GM19043 (cell line): ENCODE data around the gene MBOAT2.
"Not testable (repeated sequence)": the region's sequence is repeated elsewhere in the genome, so short reads cannot be mapped to it uniquely, and the experiment has no call there.

ENCODE experiments used
- ATAC-seq: cut with Tn5 transposase; IDR thresholded peaks from one replicate; pipeline ENCODE4 v1.9.1; 2021; ENCODE audit warnings: low read depth; ENCODE audit not compliant: unreplicated experiment

MBOAT2 gene

DNA sequence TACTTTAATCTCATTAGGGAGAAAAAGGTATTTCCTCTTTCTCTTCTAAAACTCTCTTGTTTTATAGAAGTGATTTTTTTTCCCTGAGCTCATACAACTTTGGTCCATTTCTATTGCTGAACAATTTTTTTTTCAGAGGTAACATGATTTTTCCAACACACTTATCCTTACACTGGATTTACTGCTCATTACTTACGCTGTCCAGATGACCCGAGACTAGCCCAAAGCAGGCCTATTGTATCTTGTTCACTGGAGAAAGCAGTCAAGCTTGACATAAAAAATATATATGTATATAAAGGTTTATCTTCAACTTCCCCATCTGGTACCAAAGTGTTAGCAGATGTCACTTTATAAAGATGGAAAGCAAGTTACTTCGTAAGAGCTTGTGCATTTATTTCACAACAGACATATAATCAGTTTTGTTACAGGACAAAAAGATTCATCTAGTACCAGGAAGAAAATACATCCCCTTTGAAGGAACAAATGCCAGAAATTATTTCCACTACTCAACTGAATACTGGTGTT, 95.7 kb downstream of the MBOAT2 start:
- ATAC-seq: no peak

DNA sequence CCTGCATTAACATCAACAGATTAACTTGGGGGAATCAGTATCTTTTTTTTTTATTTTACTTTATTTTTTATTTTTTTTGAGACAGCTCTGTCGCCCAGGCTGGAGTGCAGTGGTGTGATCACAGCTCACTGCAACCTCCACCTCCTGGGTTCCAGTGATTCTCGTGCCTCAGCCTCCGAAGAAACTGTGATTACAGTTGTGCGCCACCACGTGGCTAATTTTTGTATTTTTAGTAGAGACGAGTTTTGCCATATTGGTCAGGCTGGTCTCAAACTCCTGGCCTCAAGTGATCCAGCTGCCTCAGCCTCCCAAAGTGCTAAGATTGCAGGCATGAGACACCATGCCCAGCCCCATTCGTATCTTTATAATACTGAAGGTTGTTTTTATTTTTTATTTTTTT, 99.6 kb downstream of the MBOAT2 start:
- ATAC-seq: not testable (repeated sequence)

DNA sequence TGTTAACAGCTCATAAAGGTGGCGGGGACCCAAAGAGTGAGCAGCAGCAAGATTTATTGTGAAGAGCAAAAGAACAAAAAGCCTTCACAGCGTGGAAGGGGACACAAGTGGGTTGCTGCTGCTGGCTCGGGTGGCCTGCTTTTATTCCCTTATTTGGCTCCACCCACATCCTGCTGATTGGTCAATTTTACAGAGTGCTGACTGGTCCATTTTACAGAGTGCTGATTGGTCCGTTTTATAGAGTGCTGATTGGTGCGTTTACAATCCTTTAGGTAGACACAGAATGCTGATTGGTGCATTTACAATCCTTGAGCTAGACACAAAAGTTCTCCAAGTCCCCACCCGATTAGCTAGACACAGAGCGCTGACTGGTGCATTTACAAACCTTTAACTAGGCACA, 100.7 kb downstream of the MBOAT2 start:
- not testable (repeated sequence) for ATAC-seq

GRCh38 chr2:8897206-8897605, 106.3 kb downstream of the MBOAT2 start:
- not testable (repeated sequence) for ATAC-seq

- not testable (repeated sequence) for ATAC-seq
Observed at GRCh38 chr2:8896671-8897070, 106.8 kb downstream of the MBOAT2 start.

DNA sequence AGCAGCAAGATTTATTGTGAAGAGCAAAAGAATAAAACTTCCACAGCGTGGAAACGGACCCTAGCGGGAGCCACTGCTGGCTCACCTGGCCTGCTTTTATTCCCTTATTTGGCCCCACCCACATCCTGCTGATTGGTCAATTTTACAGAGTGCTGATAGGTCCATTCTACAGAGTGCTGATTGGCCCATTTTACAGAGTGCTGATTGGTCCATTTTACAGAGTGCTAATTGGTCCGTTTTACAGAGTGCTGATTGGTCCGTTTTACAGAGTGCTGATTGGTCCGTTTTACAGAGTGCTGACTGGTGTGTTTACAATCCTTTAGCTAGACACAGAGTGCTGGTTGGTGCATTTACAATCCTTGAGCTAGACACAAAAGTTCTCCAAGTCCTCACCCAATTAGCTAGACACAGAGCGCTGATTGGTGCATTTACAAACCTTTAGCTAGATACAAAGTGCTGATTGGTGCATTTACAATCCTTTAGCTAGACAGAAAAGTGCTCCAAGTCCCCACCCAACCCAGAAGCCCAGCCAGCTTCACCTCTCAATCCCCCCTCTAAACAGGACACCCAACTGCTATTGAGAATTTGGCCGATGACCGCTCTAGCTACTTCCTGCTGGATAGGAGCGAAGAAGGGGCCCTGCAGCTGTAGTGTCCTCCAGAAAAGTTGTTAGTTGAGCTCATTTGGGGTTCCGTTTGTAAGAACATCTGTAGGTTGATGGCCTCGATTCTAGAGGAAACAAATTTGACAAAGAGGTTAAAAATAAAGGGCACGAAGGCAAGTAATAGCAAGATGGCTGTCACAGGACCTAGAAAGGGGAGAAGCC, 108.2 kb downstream of the MBOAT2 start:
- not testable (repeated sequence) for ATAC-seq

DNA sequence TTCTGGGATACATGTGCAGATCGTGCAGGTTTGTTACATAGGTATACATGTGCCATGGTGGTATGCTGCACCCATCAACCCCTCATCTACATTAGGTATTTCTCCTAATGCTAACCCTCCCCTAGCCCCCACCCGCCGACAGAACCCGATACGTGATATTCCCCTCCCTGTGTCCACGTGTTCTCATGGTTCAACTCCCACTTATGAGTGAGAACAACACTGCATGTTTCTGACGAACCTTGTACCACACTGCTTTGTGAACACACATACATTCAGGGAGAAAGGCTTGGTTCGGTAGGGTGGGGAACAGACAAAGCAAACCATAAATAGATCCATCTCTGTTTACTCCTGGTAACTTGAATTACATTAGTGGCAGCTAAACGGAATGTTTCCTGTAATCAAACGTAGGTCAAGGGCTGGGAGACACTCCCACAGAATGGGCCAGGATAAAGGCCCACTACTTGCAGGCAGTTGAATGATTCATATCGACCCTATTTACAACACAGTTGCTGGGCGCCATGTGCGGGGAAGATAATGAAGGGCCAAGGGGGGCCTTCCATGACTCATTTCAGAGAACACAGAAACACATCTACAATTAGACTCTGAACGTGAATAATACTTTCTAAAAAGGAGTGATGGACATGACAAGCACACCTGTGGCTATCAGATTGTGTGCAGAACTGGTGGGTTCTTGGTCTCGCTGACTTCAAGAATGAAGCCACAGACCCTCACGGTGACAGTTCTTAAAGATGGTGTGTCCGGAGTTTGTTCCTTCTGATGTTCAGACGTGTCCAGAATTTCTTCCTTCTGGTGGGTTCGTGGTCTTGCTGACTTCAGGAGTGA, 109.3 kb downstream of the MBOAT2 start:
- no peak for ATAC-seq

DNA sequence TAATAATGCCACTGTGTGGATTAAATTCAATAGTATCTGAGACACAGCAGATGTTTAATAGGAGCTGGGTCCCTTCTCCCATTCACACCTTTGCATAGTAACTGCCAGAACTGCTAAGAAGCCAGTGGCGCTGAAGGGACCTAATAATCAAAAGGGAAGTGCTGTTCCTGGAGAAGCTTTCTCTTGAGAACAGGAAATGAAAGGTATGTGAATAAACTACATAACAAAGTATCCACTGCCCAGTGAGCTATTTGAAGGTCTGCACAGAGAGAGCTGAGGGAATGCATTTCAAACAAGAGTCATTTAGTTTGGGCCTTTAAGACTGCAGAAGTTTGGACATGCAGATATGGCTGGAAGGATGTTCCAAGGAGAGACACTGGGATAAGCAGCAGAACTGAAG, 110.0 kb downstream of the MBOAT2 start:
- ATAC-seq: no peak

- no peak for ATAC-seq
Observed at GRCh38 chr2:8892111-8892510, 111.4 kb downstream of the MBOAT2 start.

DNA sequence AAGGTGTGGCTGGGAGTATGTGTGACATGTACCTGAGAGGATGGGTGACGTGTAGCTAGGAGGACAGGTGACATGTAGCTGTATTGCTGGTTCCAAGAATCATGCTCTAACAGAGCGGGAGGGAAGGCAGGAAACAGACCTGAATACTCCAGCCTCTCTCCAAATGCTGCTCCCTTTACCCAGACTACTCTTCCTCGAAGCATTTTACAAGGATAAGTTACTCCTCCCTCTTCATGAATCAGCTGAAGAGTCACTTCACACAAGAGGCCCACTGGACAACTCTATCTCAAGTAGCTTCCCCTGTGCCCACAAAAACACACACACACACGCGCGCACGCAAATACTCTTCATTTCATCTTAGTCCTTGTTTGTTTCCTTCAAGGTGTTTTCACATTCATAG, 113.5 kb downstream of the MBOAT2 start:
- ATAC-seq: no peak

DNA sequence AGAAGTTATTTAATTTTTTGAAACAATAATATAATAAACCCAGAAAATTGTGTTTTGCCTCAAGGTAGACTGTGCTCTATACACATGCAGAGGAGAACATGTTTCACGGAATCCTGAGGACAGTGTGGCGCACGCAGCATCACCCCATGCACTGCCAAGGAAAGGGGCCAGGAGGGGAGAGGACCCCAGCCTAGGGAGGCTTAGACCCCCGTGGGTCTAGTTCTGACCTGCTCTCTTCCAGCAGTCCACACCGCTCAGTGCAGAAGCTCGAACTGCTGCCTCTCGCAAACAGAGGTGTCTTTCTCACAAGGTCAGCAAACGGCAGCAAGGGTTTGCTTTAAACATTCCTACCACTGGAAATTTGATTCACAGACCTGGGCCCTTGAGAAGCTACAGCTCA, 114.5 kb downstream of the MBOAT2 start:
- no peak for ATAC-seq

DNA sequence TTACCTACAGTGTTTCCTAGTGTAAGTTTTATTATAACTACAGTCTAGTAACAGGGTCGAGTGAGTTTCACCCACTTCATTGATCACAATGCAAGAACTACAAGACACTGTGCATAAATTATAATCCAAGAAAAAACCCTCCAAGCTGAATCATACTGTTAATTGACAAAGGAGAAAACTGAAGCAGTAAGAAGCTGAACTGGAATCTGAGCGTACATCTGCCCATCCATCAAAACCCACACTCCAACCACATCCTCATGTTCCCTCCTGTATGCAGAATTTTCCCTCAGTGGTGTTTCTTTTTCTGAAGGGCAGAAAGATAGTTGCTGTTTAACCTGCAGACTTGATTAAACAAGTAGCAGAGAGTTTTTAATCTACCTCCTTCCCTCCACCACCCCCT, 116.6 kb downstream of the MBOAT2 start:
- ATAC-seq: no peak

DNA sequence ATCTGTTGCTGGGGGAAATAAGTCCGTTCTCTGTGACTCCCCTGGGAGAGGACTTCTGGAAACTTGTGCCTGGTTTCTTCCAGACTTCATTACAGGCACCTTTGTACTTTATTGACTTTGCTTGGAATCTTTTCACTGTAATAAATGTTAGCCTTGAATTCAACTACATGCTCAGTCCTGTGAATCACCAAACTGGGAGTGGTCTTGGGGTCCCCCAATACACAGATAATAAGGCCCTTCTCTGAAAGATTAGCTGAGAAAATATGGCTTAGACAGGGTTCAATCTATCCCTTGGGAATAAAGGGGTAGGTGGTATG, 117.3 kb downstream of the MBOAT2 start:
- no peak for ATAC-seq

DNA sequence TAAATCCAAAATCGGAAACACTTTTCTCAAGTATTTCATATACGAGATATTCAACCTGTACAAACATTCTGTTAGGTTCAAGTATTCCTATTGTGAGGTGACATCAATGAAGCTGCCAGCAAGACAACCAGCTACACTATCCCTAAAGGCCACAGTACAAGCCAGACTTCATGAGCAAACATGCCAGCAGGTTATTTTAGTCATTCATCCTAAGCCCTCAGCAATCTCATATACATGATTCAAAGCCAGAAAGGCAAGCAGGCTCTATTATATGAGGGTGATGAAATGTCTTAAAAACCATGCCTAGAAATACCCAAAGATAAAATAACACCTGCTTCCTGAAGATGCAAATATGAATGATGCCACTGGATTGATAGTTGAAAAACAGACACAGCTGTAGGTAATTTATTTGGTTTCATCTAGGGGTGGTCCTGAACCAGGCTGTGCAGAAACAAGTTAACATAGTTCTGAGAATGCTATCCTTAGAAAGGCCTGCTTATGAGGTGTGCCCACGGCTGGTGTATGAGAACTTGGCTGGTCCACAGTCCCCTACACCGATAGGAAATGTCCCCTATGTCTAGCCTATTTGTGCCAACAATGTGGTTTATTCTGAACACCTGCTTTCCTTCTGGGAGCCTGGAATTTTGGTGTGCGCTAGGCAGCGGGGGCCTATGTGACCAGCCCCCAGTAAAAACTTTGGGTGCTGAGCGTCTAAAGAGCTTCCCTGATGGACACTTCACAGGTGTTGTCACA, 117.9 kb downstream of the MBOAT2 start:
- ATAC-seq: no peak

- no peak for ATAC-seq
Observed at GRCh38 chr2:8884812-8885211, 118.7 kb downstream of the MBOAT2 start.

DNA sequence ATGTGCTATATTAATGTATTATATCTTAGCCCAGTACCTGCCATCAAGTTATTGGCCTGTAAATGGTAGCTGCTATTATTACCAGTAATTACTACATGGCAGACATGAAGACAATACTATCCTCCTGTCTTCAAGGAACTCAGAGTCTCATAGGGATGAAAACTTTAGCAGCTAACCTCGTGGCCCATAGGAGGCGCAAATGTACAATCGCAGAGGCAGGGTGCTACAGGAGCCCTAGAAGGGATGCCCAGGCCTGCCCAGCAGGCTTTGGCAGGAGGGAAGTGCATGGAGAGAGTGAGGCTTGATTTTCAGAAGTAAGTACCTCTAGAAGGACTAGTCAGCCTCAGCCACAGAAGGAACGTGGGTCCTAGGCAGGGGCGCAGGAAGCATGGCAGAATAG, 121.4 kb downstream of the MBOAT2 start:
- ATAC-seq: no peak

- no peak for ATAC-seq
Observed at GRCh38 chr2:8877894-8878293, 125.6 kb downstream of the MBOAT2 start.

GRCh38 chr2:8877332-8877731, 126.2 kb downstream of the MBOAT2 start:
- no peak for ATAC-seq

- no peak for ATAC-seq
Observed at GRCh38 chr2:8876628-8877027, 126.9 kb downstream of the MBOAT2 start.

- no peak for ATAC-seq
Observed at GRCh38 chr2:8872821-8873432, 130.6 kb downstream of the MBOAT2 start.

DNA sequence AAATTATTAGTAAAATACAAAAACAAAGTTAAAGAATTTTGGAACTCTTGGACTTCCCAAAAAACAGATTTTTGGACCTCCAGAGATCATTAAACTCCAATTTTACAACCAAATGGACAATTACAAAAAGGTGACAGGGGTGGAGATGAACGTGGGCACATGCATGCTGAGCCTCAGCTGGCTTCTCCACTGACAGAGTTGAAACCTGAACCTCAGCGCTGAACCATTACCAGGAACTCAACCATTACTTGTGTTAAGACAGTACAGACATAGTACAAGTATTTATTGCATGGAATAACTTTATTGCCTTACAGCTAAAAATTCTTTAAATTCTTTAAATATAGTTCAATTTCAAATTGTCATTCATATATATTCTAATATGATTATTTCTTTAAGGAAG, 133.0 kb downstream of the MBOAT2 start:
- no peak for ATAC-seq
